Right lobe of liver (tissue), 6 donors: ENCODE data around the gene FRG2B. TPM values are rescaled to one million over a fixed set of nuclear protein-coding genes. Genes with fewer than 3 reads are reported as not detected.
"Not testable (repeated sequence)": the region's sequence is repeated elsewhere in the genome, so short reads cannot be mapped to it uniquely, and the experiment has no call there.

Source experiments
- ATAC-seq, 4 donors: fragments of 200-7000 bp; cut with Tn5 transposase; one replicate each; pipeline ENCODE4 v1.9.1; 2020; ENCODE audit warnings: mild to moderate bottlenecking in 4 of 4, moderate library complexity in 4 of 4
- DNase-seq, 3 donors: peaks; one replicate each; pipeline ENCODE4 v3.0.0-alpha.2; 2020
- H3K27ac ChIP-seq, 3 donors: fragments of 200-600 bp; one replicate each; pipeline ENCODE4 v1.8.0; 2022
- H3K27me3 ChIP-seq, 2 donors: fragments of 200-600 bp; one replicate each; pipeline ENCODE4 v1.8.0; 2022
- H3K36me3 ChIP-seq, 4 donors: fragments of 200-600 bp; sonication (generic) in 1 of 4; one replicate each; pipeline versions ENCODE4 v1.5.1 to v1.8.0; 2017 to 2022; ENCODE audit warnings: control low read depth in 1 of 4
- H3K4me1 ChIP-seq, 4 donors: fragments of 200-600 bp; sonication (generic) in 1 of 4; one replicate each; pipeline versions ENCODE4 v1.5.1 to v1.8.0; 2017 to 2022; ENCODE audit warnings: control low read depth in 1 of 4
- H3K4me3 ChIP-seq, 3 donors: fragments of 200-600 bp; one replicate each; pipeline ENCODE4 v1.8.0; 2022
- H3K9me3 ChIP-seq, 4 donors: fragments of 200-600 bp; sonication (generic) in 1 of 4; one replicate each; pipeline versions ENCODE4 v1.5.1 to v1.8.0; 2017 to 2022; ENCODE audit warnings: control low read depth in 1 of 4
- CTCF ChIP-seq, 4 donors: fragments of 200-600 bp in 3 of 4; fragments of 450-650 bp in 1 of 4; IDR thresholded peaks; one replicate each; pipeline versions ENCODE4 v1.5.1 to v1.8.0; 2016 to 2022; ENCODE audit warnings: antibody characterized with exemption in 4 of 4, mild to moderate bottlenecking in 2 of 4
- POLR2A ChIP-seq: fragments of 450-650 bp; IDR thresholded peaks from one replicate; pipeline ENCODE4 v1.6.1; 2017; ENCODE audit warnings: antibody characterized with exemption, mild to moderate bottlenecking
- WGBS: methylation state at CpG from one replicate; pipeline ENCODE4 v1.1.6; 2018; ENCODE audit warnings: low coverage, low lambda C conversion rate; ENCODE audit not compliant: insufficient coverage; ENCODE audit errors: missing lambda C conversion rate; 5-methylcytosine and 5-hydroxymethylcytosine counted together
- intact Hi-C, 2 donors: fragments of 100-400 bp; cut with DNase I; formaldehyde crosslinking; loops; one replicate each; pipeline versions ENCODE4 v1.11.2 to v1.14.1; 2022
- total RNA-seq, 6 experiments: library from RNA; depleted of rRNA in 2 of 6; stranded (reverse); fragments of >200 nt in 2 of 6; fragmentation: NEBNext Ultra II Directional in 3 of 6; extraction: Animal tissue kit (Norgen Biotek cat#: 25700) in 3 of 6; gene quantifications; one replicate each; pipeline versions ENCODE4 v1.1.0 to v1.2.4, GENCODE V29; 2016 to 2023
- donor health status: DM: no; HTN: yes; CAD: no.
- donor health status: DM: no; HTN: no; CAD: no.
- donor health status: DM: no; HTN: no; CAD: no.
- donor health status: DM: no; HTN: yes; CAD: no.
- donor health status: DM: no; HTN: yes; CAD: no.

FRG2B gene
- total RNA-seq, 6 experiments from 2014 or later: not detected

- Histone ChIP-seq H3K27me3 (no peaks in the 10 kb centered on the region), H3K27ac (no peak overlapping the region), H3K4me1 (no peaks in the 10 kb centered on the region), H3K9me3 (no peaks in the 10 kb centered on the region), H3K36me3 (no peaks in the 10 kb centered on the region), H3K4me3 (no peak overlapping the region)
- no peak for DNase-seq
- WGBS: 56% methylated on average over 3 of the region's 3 CpGs
- intact Hi-C loops: no loop called here
- ATAC-seq: no peak
- TF ChIP-seq CTCF (IDR thresholded peaks at IDR 0.05) (no peak), POLR2A (no peak)
Observed at GRCh38 chr10:133600657-133601056, 25.9 kb downstream of the FRG2B start.

GRCh38 chr10:133599869-133600268 is 26.7 kb downstream of the FRG2B start:
- H3K4me1 ChIP-seq, H3K27ac ChIP-seq, H3K4me3 ChIP-seq, DNase-seq, H3K27me3 ChIP-seq, intact Hi-C loops, H3K9me3 ChIP-seq, ATAC-seq, H3K36me3 ChIP-seq: not testable (repeated sequence)
- 52% methylated on average over 8 of the region's 8 CpGs for WGBS

- Histone ChIP-seq H3K4me1 (no peaks in the 10 kb centered on the region), H3K27ac (no peak overlapping the region), H3K9me3 (no peaks in the 10 kb centered on the region), H3K27me3 (no peaks in the 10 kb centered on the region), H3K36me3 (no peaks in the 10 kb centered on the region), H3K4me3 (no peak overlapping the region)
- TF ChIP-seq CTCF (IDR thresholded peaks at IDR 0.05) (no peak), POLR2A (no peak)
- no peak for DNase-seq
- WGBS: 43% methylated on average over 6 of the region's 6 CpGs
- intact Hi-C loops: no loop called here
- ATAC-seq: no peak
Observed at GRCh38 chr10:133592716-133593115, 33.9 kb downstream of the FRG2B start.

GRCh38 chr10:133590970-133591359 is 35.6 kb downstream of the FRG2B start:
- DNase-seq (no peak), ATAC-seq (no peak)
- H3K9me3 ChIP-seq: no peaks in the 10 kb centered on the region
- no peak for TF ChIP-seq POLR2A
- TF ChIP-seq CTCF (IDR thresholded peaks at IDR 0.05): no peak
- intact Hi-C loops: no loop called here
- no peaks in the 10 kb centered on the region for H3K4me1 ChIP-seq
- H3K4me3 ChIP-seq: no peak overlapping the region
- no peaks in the 10 kb centered on the region for H3K36me3 ChIP-seq
- H3K27me3 ChIP-seq: no peaks in the 10 kb centered on the region
- no peak overlapping the region for H3K27ac ChIP-seq
- WGBS: 35% methylated on average over 5 of the region's 10 CpGs

- no peaks in the 10 kb centered on the region for H3K4me1 ChIP-seq
- H3K9me3 ChIP-seq: no peaks in the 10 kb centered on the region
- TF ChIP-seq POLR2A (no peak), CTCF (IDR thresholded peaks at IDR 0.05) (no peak)
- H3K36me3 ChIP-seq: no peaks in the 10 kb centered on the region
- no peak overlapping the region for H3K4me3 ChIP-seq
- ATAC-seq (peak in 1 of 4 donors; percentile 13), DNase-seq (no peak)
- intact Hi-C loops: no loop called here
- H3K27ac ChIP-seq: no peak overlapping the region
- WGBS: 33% methylated on average over 1 of the region's 13 CpGs
- no peaks in the 10 kb centered on the region for H3K27me3 ChIP-seq
Observed at GRCh38 chr10:133590226-133590969, 36.2 kb downstream of the FRG2B start.

- not testable (repeated sequence) for H3K4me3 ChIP-seq, H3K36me3 ChIP-seq, H3K27ac ChIP-seq, DNase-seq, H3K27me3 ChIP-seq, H3K9me3 ChIP-seq, H3K4me1 ChIP-seq
- no CpG with 5 or more reads among the region's 31 CpGs for WGBS
- intact Hi-C loops: loop anchor here in 1 of 2 donors (10.0 kb wide), 1 partner anchor 152 kb away; the partner anchor contains the start of gene SPRN
- peak in 1 of 4 donors; percentile 34 for ATAC-seq
Observed at GRCh38 chr10:133577037-133577436, 49.6 kb downstream of the FRG2B start.
